Measurements from ENCODE around the gene SRSF6.

The SRSF6 gene

DNA sequence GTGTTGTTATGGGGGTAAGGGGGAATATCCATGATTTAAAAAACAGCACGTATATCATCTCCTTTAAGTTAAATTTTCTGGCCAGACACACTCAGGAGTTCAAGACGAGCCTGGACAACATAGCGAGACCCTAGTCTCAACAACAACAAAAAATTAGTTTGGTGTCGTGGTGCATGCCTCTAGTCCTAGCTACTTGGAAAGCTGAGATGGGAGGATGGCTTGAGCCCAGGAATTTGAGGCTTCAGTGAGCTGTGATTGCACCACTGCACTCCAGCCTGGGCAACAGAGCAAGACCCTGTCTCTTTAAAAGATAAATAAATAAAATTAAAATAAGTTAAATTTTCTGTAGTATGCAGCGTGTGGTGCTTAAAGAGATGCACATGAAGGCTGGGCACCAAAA lies 31.5 kb upstream of the SRSF6 start:
- DNase-seq (ENCODE audit: low read depth) = no peak
- TF ChIP-seq, protein P1, sequence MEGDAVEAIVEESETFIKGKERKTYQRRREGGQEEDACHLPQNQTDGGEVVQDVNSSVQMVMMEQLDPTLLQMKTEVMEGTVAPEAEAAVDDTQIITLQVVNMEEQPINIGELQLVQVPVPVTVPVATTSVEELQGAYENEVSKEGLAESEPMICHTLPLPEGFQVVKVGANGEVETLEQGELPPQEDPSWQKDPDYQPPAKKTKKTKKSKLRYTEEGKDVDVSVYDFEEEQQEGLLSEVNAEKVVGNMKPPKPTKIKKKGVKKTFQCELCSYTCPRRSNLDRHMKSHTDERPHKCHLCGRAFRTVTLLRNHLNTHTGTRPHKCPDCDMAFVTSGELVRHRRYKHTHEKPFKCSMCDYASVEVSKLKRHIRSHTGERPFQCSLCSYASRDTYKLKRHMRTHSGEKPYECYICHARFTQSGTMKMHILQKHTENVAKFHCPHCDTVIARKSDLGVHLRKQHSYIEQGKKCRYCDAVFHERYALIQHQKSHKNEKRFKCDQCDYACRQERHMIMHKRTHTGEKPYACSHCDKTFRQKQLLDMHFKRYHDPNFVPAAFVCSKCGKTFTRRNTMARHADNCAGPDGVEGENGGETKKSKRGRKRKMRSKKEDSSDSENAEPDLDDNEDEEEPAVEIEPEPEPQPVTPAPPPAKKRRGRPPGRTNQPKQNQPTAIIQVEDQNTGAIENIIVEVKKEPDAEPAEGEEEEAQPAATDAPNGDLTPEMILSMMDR (IDR thresholded peaks at IDR 0.05; ENCODE audit: control insufficient read depth, insufficient read depth, low read depth, low read length, missing control alignments) = no peak
- H3K4me3 ChIP-seq (ENCODE audit: control insufficient read depth, low read depth, low read length) = no peak overlapping the region

DNA sequence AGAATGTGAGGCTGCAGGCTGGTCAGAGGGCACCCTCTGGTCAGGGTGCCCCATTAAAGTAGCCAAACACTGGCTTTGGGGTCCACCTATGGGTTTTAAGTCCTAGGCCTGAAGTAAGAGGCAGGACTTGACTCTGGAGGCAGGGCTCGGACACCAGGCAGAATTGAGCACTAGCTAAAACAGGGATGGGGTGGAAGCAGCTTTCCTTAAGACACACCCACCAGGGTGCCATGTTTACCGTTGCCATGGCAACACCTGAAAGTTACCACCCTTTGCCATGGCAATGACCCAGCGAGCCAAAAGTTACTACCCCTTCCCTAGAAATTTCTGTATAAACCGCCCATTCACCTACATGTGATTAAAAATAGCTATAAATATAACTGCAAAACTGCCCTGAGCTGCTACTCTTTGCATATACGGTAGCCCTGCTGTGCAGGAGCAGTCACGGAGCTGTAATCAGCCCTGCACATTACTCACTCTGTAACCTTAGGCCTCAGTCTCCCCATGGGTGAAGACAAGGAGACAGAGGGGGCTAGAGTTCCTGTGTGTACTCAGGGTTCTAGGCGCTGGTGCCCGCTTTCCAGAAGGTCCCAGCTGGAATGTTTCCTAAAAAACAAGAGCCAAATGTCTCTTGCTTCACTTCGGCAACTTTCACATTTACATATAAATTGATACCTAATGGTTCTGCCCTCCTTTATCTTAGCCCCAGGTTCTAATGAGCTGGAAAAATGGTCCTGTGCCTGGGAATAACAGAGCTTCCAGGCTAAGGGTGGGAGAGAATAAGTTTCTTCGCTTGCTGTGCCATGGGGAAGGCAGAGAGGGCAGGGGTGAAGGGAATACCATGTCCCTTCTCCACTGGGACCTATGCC lies 27.2 kb upstream of the SRSF6 start:
- TF ChIP-seq, protein P1 (IDR thresholded peaks at IDR 0.05; ENCODE audit: control insufficient read depth, insufficient read depth, low read depth, low read length, missing control alignments) = no peak
- no peak overlapping the region for H3K4me3 ChIP-seq (ENCODE audit: control insufficient read depth, low read depth, low read length)

DNA sequence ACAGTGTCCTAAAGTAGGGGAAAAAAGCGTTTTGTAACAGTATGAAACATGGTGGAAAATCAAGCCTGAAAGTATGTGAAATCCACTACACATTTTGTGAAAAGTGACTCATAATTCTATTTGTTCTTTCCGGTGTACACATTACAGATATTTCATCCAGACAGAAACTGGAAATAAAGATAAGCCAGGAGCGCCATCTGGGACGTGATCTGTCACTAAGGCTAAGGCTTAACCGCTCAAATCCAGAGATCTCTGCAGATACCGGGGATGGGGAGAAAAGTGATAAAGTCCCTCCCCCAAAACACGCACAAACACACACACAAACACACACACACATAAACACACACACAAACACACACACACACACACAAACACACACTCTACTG lies 26.6 kb upstream of the SRSF6 start:
- no peak overlapping the region for H3K4me3 ChIP-seq (ENCODE audit: control insufficient read depth, low read depth, low read length)
- TF ChIP-seq, protein P1 (IDR thresholded peaks at IDR 0.05; ENCODE audit: control insufficient read depth, insufficient read depth, low read depth, low read length, missing control alignments) = no peak
- DNase-seq (ENCODE audit: low read depth) = no peak

More for the DNA sequence above, 27.2 kb upstream of the SRSF6 start:
- no peak for DNase-seq (ENCODE audit: low read depth)

DNA sequence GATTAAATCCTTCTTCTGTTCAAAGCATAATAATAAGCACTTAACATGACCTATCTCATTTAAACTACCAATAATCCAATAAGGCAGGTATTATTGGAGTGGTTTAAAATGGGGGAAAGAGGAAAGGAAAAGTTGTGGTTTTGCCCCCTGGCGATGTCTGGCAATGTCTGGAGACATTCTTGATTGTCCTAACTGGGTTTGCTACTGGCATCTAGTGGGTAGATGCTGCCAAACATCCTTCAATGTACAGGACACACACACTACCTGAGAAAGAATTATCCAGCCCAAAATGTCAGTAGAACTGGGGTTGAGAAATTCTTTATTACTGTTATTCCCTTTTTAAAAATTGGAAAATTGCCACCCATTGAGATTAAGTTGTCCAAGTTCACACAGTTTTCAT lies 25.2 kb upstream of the SRSF6 start:
- H3K4me3 ChIP-seq (ENCODE audit: control insufficient read depth, low read depth, low read length) = no peak overlapping the region
- TF ChIP-seq, protein P1 (IDR thresholded peaks at IDR 0.05; ENCODE audit: control insufficient read depth, insufficient read depth, low read depth, low read length, missing control alignments) = no peak
- DNase-seq (ENCODE audit: low read depth) = no peak

DNA sequence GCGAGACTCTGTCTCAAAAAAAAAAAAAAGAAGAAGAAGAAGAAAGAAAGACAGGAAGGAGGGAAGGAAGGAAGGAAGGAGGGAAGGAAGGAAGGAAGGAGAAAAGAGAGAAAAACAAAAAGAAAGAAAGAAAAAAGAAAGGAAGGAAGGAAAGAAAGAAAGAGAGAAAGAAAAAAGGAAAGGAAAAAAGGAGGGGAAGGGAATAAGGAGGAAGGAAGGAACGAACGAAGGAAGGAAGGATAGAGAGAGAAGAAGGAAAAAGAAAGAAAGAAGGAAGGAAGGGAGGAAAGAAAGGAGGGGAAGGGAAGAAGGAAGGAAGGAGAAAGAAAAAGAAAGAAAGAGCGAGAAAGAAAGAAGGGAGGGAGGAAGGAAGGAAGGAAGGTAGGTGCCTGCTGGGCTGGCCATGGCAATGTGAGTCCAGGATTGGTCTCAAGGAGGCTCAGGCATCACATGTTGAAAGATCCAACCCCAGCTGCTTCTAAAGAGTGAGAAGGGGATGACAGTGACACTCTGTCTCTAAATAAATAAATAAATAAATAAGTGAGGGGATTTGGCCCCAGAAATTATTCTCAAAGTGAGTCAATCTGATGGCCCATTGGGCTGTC lies 24.3 kb upstream of the SRSF6 start:
- TF ChIP-seq, protein P1 (IDR thresholded peaks at IDR 0.05; ENCODE audit: control insufficient read depth, insufficient read depth, low read depth, low read length, missing control alignments) = no peak
- no peak overlapping the region for H3K4me3 ChIP-seq (ENCODE audit: control insufficient read depth, low read depth, low read length)
- no peak for DNase-seq (ENCODE audit: low read depth)

DNA sequence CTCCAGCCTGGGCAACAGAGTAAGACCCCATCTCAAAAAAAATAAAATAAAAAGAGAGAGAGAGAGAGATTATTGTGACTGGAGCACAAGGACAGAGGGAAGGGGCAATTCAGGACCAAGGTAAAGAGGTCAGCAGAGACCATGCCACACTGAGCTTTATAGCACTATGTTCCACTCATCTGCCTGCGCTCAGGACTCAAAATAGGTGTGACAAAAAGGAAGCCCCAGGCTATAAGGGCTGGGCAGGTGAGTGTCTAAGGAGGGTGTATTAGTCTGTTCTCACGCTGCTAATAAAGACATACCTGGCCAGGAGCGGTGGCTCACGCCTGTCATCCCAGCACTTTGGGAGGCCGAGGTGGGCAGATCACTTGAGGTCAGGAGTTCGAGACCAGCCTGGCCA lies 23.1 kb upstream of the SRSF6 start:
- TF ChIP-seq, protein P1 (IDR thresholded peaks at IDR 0.05; ENCODE audit: control insufficient read depth, insufficient read depth, low read depth, low read length, missing control alignments) = no peak
- no peak for DNase-seq (ENCODE audit: low read depth)
- H3K4me3 ChIP-seq (ENCODE audit: control insufficient read depth, low read depth, low read length) = no peak overlapping the region
